Skeletal muscle tissue (tissue), 4 donors: ENCODE measurements around the gene ETFDH. TPM values are rescaled to one million over a fixed set of nuclear protein-coding genes. Genes with fewer than 3 reads are reported as not detected.

Experiments
- H3K27ac ChIP-seq: one replicate; pipeline ENCODE4 v1.7.0; 2013; ENCODE audit warnings: mild to moderate bottlenecking, low read depth, low read length, inconsistent platforms
- H3K27me3 ChIP-seq, 3 donors: one replicate each; pipeline ENCODE4 v1.7.0; 2013; ENCODE audit warnings: low read length in 3 of 3; ENCODE audit not compliant: control insufficient read depth in 3 of 3, insufficient read depth in 3 of 3
- H3K36me3 ChIP-seq, 3 donors: one replicate each; pipeline ENCODE4 v1.7.0; 2013; ENCODE audit warnings: low read length in 3 of 3; ENCODE audit not compliant: control insufficient read depth in 3 of 3, insufficient read depth in 3 of 3
- H3K4me1 ChIP-seq, 3 donors: one replicate each; pipeline ENCODE4 v1.7.0; 2013; ENCODE audit warnings: low read length in 3 of 3, mild to moderate bottlenecking in 3 of 3; ENCODE audit not compliant: control insufficient read depth in 3 of 3, insufficient read depth in 3 of 3
- H3K4me3 ChIP-seq, 3 donors: one replicate each; pipeline ENCODE4 v1.7.0; 2013; ENCODE audit warnings: low read length in 3 of 3
- H3K9ac ChIP-seq, 3 donors: one replicate each; pipeline ENCODE4 v1.7.0; 2013; ENCODE audit warnings: low read length in 3 of 3, mild to moderate bottlenecking in 3 of 3, moderate library complexity in 2 of 3, low read depth in 1 of 3
- H3K9me3 ChIP-seq, 3 donors: one replicate each; pipeline ENCODE4 v1.7.0; 2013; ENCODE audit warnings: low read length in 3 of 3; ENCODE audit not compliant: control insufficient read depth in 3 of 3
- total RNA-seq: library from RNA; depleted of rRNA; stranded (reverse); fragments of >200 nt; gene quantifications from one replicate; pipeline ENCODE4 v1.2.3, GENCODE V29; 2014
- donor health status: Osteomylitis.

Gene ETFDH
- total RNA-seq: 23.0 TPM

- peaks cover 0 to 1% (median 0%) of the 10 kb centered on the region in 3 donors for H3K36me3 ChIP-seq
- H3K4me1 ChIP-seq: peaks cover 11 to 21% (median 12%) of the 10 kb centered on the region in 3 donors
- peak within 1 kb of the TSS; percentile 99 for H3K27ac ChIP-seq
- H3K9ac ChIP-seq: peak within 1 kb of the TSS; percentile 96 to 100 (median 97)
- H3K27me3 ChIP-seq: no peaks in the 10 kb centered on the region
- H3K9me3 ChIP-seq: no peaks in the 10 kb centered on the region
- H3K4me3 ChIP-seq: peak within 1 kb of the TSS; percentile 94 to 98 (median 97)
Observed at GRCh38 chr4:158671915-158672806, at the start of gene ETFDH. Gene ETFDH (plus strand): TSS chr4:158672296. CDS start chr4:158672457, 161 bp downstream.

- Histone ChIP-seq H3K27me3 (no peaks in the 10 kb centered on the region), H3K27ac (peak overlapping the region; percentile 86)
Observed at GRCh38 chr4:158624889-158625478, 47.1 kb upstream of the ETFDH start.

GRCh38 chr4:158625544-158625943, 46.6 kb upstream of the ETFDH start:
- Histone ChIP-seq H3K27ac (peak overlapping the region; percentile 86), H3K9ac (peak overlapping the region in 2 of 3 donors; percentile 52 to 71), H3K36me3 (no peaks in the 10 kb centered on the region), H3K27me3 (no peaks in the 10 kb centered on the region), H3K4me3 (no peak overlapping the region), H3K4me1 (no peaks in the 10 kb centered on the region), H3K9me3 (no peaks in the 10 kb centered on the region)

More at GRCh38 chr4:158624889-158625478, 47.1 kb upstream of the ETFDH start:
- Histone ChIP-seq H3K9ac (peak overlapping the region; percentile 36 to 52 (median 44)), H3K9me3 (no peaks in the 10 kb centered on the region), H3K4me3 (no peak overlapping the region), H3K36me3 (no peaks in the 10 kb centered on the region), H3K4me1 (no peaks in the 10 kb centered on the region)

GRCh38 chr4:158630893-158631292, 41.2 kb upstream of the ETFDH start:
- no peaks in the 10 kb centered on the region for H3K36me3 ChIP-seq
- no peak overlapping the region for H3K4me3 ChIP-seq
- no peaks in the 10 kb centered on the region for H3K27me3 ChIP-seq
- H3K9ac ChIP-seq: no peak overlapping the region
- no peak overlapping the region for H3K27ac ChIP-seq
- H3K4me1 ChIP-seq: no peaks in the 10 kb centered on the region
- no peaks in the 10 kb centered on the region for H3K9me3 ChIP-seq

GRCh38 chr4:158636619-158637018, 35.5 kb upstream of the ETFDH start:
- Histone ChIP-seq H3K27me3 (no peaks in the 10 kb centered on the region), H3K4me3 (no peak overlapping the region), H3K36me3 (no peaks in the 10 kb centered on the region), H3K9ac (no peak overlapping the region), H3K9me3 (no peaks in the 10 kb centered on the region), H3K27ac (no peak overlapping the region), H3K4me1 (no peaks in the 10 kb centered on the region)

- Histone ChIP-seq H3K27ac (no peak overlapping the region), H3K4me3 (no peak overlapping the region), H3K36me3 (no peaks in the 10 kb centered on the region), H3K4me1 (peaks cover 0 to 3% (median 0%) of the 10 kb centered on the region in 3 donors), H3K9me3 (no peaks in the 10 kb centered on the region), H3K9ac (no peak overlapping the region), H3K27me3 (no peaks in the 10 kb centered on the region)
Observed at GRCh38 chr4:158644356-158644755, 27.7 kb upstream of the ETFDH start.

- no peak overlapping the region for H3K27ac ChIP-seq
- no peaks in the 10 kb centered on the region for H3K36me3 ChIP-seq
- no peak overlapping the region for H3K4me3 ChIP-seq
- H3K27me3 ChIP-seq: no peaks in the 10 kb centered on the region
- H3K4me1 ChIP-seq: peaks cover 0 to 3% (median 0%) of the 10 kb centered on the region in 3 donors
- no peak overlapping the region for H3K9ac ChIP-seq
- H3K9me3 ChIP-seq: no peaks in the 10 kb centered on the region
Observed at GRCh38 chr4:158644760-158645159, 27.3 kb upstream of the ETFDH start.

- no peaks in the 10 kb centered on the region for H3K36me3 ChIP-seq
- H3K27ac ChIP-seq: no peak overlapping the region
- peaks cover 0 to 3% (median 0%) of the 10 kb centered on the region in 3 donors for H3K4me1 ChIP-seq
- H3K9ac ChIP-seq: no peak overlapping the region
- no peak overlapping the region for H3K4me3 ChIP-seq
- H3K27me3 ChIP-seq: no peaks in the 10 kb centered on the region
- no peaks in the 10 kb centered on the region for H3K9me3 ChIP-seq
Observed at GRCh38 chr4:158649111-158649680, 22.9 kb upstream of the ETFDH start.

GRCh38 chr4:158652920-158653319, 19.2 kb upstream of the ETFDH start:
- no peak overlapping the region for H3K4me3 ChIP-seq
- no peak overlapping the region for H3K27ac ChIP-seq
- no peaks in the 10 kb centered on the region for H3K4me1 ChIP-seq
- H3K36me3 ChIP-seq: no peaks in the 10 kb centered on the region
- no peaks in the 10 kb centered on the region for H3K27me3 ChIP-seq
- no peaks in the 10 kb centered on the region for H3K9me3 ChIP-seq
- H3K9ac ChIP-seq: peak overlapping the region in 1 of 3 donors; percentile 24

- no peaks in the 10 kb centered on the region for H3K9me3 ChIP-seq
- no peak overlapping the region for H3K4me3 ChIP-seq
- no peak overlapping the region for H3K27ac ChIP-seq
- H3K27me3 ChIP-seq: no peaks in the 10 kb centered on the region
- H3K4me1 ChIP-seq: no peaks in the 10 kb centered on the region
- H3K9ac ChIP-seq: no peak overlapping the region
- H3K36me3 ChIP-seq: no peaks in the 10 kb centered on the region
Observed at GRCh38 chr4:158656439-158656838, 15.7 kb upstream of the ETFDH start.
